Natural killer cell treated with Interleukin-12 subunit alpha and Interleukin-12 subunit beta and Interleukin-15 and Interleukin-18, amount 100 ng/mL, for 72 hours (primary cell): ENCODE results near the gene SGIP1. TPM values are rescaled to one million over a fixed set of nuclear protein-coding genes. Genes with fewer than 3 reads are reported as not detected.

Experiments used
- ATAC-seq, 2 donors: fragments of 150-1000 bp; cut with Tn5 transposase in 1 of 2; sonication (Bioruptor Pico), chemical (Tn5 transposase) in 1 of 2; 2 replicates each; pipeline ENCODE4 v1.10.0; 2021
- DNase-seq: peaks from one replicate; pipeline ENCODE4 v3.0.0; 2022; ENCODE audit warnings: low spot score
- H3K27ac Mint-ChIP-seq, 2 donors: 1 replicate in 1 of 2; 2 replicates in 1 of 2; pipeline ENCODE4 v1.8.0; 2022; ENCODE audit warnings: mixed read lengths in 2 of 2, mild to moderate bottlenecking in 1 of 2, moderate library complexity in 1 of 2
- H3K27me3 Mint-ChIP-seq, 2 donors: 1 replicate in 1 of 2; 2 replicates in 1 of 2; pipeline ENCODE4 v1.8.0; 2022; ENCODE audit warnings: mixed read lengths in 2 of 2
- H3K36me3 Mint-ChIP-seq: one replicate; pipeline ENCODE4 v1.8.0; 2022; ENCODE audit warnings: mixed read lengths
- H3K4me1 Mint-ChIP-seq, 2 donors: 1 replicate in 1 of 2; 2 replicates in 1 of 2; pipeline ENCODE4 v1.8.0; 2022; ENCODE audit warnings: low read depth in 2 of 2, mixed read lengths in 2 of 2, mild to moderate bottlenecking in 1 of 2
- H3K4me3 Mint-ChIP-seq: one replicate; pipeline ENCODE4 v1.8.0; 2022; ENCODE audit warnings: mixed read lengths
- H3K9me3 Mint-ChIP-seq: 2 replicates; pipeline ENCODE4 v1.8.0; 2022; ENCODE audit warnings: mixed read lengths
- total RNA-seq, 2 donors: library from RNA; stranded (reverse); gene quantifications; one replicate each; pipeline ENCODE4 v1.2.3, GENCODE V29; 2022

SGIP1 gene
- total RNA-seq, 2 donors from 2014 or later: not detected

DNA sequence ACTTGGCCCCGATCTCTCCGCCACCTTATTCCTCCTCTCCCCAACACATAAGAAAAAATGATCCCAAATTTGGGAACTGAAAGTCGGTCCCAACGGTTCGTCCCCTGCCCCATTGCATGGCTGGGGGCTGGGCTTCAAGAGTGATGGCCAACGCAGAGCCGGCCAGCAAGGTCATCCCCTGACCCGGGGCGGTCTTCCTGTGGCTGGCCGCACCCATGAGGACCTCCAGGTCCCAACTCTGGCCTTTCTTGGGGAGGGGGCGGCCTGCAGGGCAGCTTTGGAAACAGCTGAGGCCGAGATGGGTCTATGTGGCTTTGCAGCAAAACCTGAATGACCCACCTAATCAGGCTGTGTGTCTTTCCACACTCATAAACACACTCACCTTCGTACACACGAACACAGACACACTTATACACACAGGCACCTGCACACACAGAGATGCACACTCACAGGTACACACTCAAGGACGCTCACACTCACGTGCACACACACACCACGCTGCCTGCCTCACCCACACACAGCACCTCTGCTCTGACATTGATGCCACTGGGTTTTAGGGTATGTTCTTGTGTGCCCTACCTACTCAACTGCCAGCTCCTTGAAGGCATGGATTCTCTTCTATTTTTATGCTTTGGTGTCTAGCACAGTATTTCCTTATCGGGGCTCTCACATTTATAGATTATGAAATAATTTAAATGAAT is 218.9 kb downstream of the SGIP1 start:
- Mint-ChIP-seq H3K9me3 (no peaks in the 10 kb centered on the region), H3K36me3 (no peaks in the 10 kb centered on the region), H3K4me3 (peak overlapping the region; percentile 64), H3K27me3 (peaks cover 38 to 58% of the 10 kb centered on the region in 2 donors), H3K4me1 (peaks cover 9 to 17% of the 10 kb centered on the region in 2 donors), H3K27ac (no peak overlapping the region)
- ATAC-seq (peak in 1 of 2 donors; percentile 36), DNase-seq (no peak)

GRCh38 chr1:66757722-66758240 is 223.8 kb downstream of the SGIP1 start:
- H3K27ac Mint-ChIP-seq: no peak overlapping the region
- no peaks in the 10 kb centered on the region for H3K9me3 Mint-ChIP-seq
- H3K4me1 Mint-ChIP-seq: peaks cover 4% of the 10 kb centered on the region in 2 donors
- DNase-seq (no peak), ATAC-seq (no peak)
- H3K36me3 Mint-ChIP-seq: no peaks in the 10 kb centered on the region
- peaks cover 14 to 23% of the 10 kb centered on the region in 2 donors for H3K27me3 Mint-ChIP-seq
- no peak overlapping the region for H3K4me3 Mint-ChIP-seq

GRCh38 chr1:66758241-66758755 is 224.3 kb downstream of the SGIP1 start:
- H3K4me3 Mint-ChIP-seq: no peak overlapping the region
- no peaks in the 10 kb centered on the region for H3K4me1 Mint-ChIP-seq
- DNase-seq (no peak), ATAC-seq (no peak)
- peaks cover 10 to 18% of the 10 kb centered on the region in 2 donors for H3K27me3 Mint-ChIP-seq
- no peaks in the 10 kb centered on the region for H3K36me3 Mint-ChIP-seq
- no peak overlapping the region for H3K27ac Mint-ChIP-seq
- H3K9me3 Mint-ChIP-seq: no peaks in the 10 kb centered on the region

DNA sequence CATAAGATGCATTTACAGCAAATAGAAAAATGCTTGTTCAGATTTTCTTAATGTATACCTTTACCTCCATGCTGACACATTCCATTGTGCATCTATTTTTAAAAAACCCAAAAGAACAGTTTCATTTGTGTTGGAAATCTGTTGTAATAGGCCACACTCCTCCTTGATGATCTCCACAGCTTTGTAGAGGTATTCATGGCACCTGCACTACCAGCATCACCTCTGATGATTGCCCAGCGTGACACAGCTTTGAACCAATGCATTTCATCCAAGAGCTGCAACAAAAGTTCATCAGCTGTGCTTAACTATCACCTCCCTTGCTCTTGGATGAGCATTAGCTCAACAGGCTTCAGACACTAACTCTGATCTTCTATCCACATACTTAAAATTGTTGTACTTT is 226.6 kb downstream of the SGIP1 start:
- Mint-ChIP-seq H3K27me3 (peaks cover 6 to 17% of the 10 kb centered on the region in 2 donors), H3K27ac (no peak overlapping the region), H3K36me3 (no peaks in the 10 kb centered on the region), H3K4me3 (no peak overlapping the region), H3K4me1 (peaks cover 0 to 3% of the 10 kb centered on the region in 2 donors), H3K9me3 (no peaks in the 10 kb centered on the region)
- DNase-seq: no peak
- no peak for ATAC-seq

DNA sequence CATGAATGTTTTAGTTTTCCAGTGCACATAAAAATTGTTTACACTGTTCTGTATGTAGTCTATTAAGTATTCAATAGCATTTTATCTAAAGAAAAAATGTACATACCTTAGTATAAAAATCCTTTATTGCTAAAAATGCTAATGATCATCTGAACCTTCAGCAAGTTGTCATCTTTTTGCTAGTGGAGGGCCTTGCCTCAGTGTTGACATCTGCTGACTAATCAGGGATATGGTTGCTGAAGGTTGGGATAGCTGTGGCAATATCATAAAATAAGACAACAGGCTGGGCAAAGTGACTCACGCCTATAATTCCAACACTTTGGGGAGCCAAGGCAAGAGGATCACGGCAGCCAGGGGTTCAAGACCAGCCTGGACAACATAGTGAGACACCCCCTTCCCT is 227.3 kb downstream of the SGIP1 start:
- Mint-ChIP-seq H3K27me3 (peaks cover 6 to 16% of the 10 kb centered on the region in 2 donors), H3K4me1 (peaks cover 0 to 6% of the 10 kb centered on the region in 2 donors), H3K4me3 (no peak overlapping the region), H3K36me3 (no peaks in the 10 kb centered on the region), H3K9me3 (no peaks in the 10 kb centered on the region), H3K27ac (no peak overlapping the region)
- DNase-seq: no peak
- ATAC-seq: no peak

GRCh38 chr1:66764994-66765578 is 231.1 kb downstream of the SGIP1 start:
- peaks cover 19 to 20% of the 10 kb centered on the region in 2 donors for H3K4me1 Mint-ChIP-seq
- peaks cover 2 to 6% of the 10 kb centered on the region in 2 donors for H3K27me3 Mint-ChIP-seq
- H3K36me3 Mint-ChIP-seq: no peaks in the 10 kb centered on the region
- DNase-seq: no peak
- no peaks in the 10 kb centered on the region for H3K9me3 Mint-ChIP-seq
- no peak overlapping the region for H3K27ac Mint-ChIP-seq
- ATAC-seq: peak in 1 of 2 donors; percentile 57
- H3K4me3 Mint-ChIP-seq: no peak overlapping the region

DNA sequence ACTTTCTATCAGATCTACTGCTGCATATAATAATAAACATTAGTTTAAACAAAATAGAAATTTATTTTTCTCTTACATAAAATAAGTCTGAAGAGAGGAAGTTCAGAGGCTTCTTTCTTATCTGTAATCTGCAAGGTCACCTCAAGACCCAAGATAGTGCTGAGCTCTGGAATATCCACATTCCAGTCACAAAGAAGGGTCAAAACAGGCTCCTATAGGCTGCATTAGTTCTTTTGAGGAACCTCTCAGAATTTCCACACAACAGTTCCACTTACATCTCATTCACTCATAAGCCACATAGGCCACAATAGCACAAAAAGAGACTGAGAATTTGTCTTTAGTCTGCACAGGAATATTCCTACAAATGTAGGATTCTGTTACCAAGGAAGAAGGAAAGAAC is 233.7 kb downstream of the SGIP1 start:
- Mint-ChIP-seq H3K27ac (no peak overlapping the region), H3K4me1 (peaks cover 25 to 26% of the 10 kb centered on the region in 2 donors), H3K9me3 (no peaks in the 10 kb centered on the region), H3K27me3 (no peaks in the 10 kb centered on the region), H3K36me3 (no peaks in the 10 kb centered on the region), H3K4me3 (no peak overlapping the region)
- ATAC-seq: no peak
- DNase-seq: no peak

- H3K4me1 Mint-ChIP-seq: peaks cover 25 to 26% of the 10 kb centered on the region in 2 donors
- H3K36me3 Mint-ChIP-seq: no peaks in the 10 kb centered on the region
- no peaks in the 10 kb centered on the region for H3K27me3 Mint-ChIP-seq
- ATAC-seq (no peak), DNase-seq (no peak)
- H3K9me3 Mint-ChIP-seq: no peaks in the 10 kb centered on the region
- peak overlapping the region; percentile 23 to 64 for H3K27ac Mint-ChIP-seq
- peak overlapping the region; percentile 47 for H3K4me3 Mint-ChIP-seq
Observed at GRCh38 chr1:66768965-66769364, 235.0 kb downstream of the SGIP1 start.

GRCh38 chr1:66769512-66770229 is 235.7 kb downstream of the SGIP1 start:
- peak overlapping the region; percentile 47 for H3K4me3 Mint-ChIP-seq
- H3K27ac Mint-ChIP-seq: peak overlapping the region; percentile 23 to 64
- H3K4me1 Mint-ChIP-seq: peaks cover 25 to 26% of the 10 kb centered on the region in 2 donors
- DNase-seq: no peak
- peak in 1 of 2 donors; percentile 62 for ATAC-seq
- H3K9me3 Mint-ChIP-seq: no peaks in the 10 kb centered on the region
- H3K36me3 Mint-ChIP-seq: no peaks in the 10 kb centered on the region
- H3K27me3 Mint-ChIP-seq: no peaks in the 10 kb centered on the region

DNA sequence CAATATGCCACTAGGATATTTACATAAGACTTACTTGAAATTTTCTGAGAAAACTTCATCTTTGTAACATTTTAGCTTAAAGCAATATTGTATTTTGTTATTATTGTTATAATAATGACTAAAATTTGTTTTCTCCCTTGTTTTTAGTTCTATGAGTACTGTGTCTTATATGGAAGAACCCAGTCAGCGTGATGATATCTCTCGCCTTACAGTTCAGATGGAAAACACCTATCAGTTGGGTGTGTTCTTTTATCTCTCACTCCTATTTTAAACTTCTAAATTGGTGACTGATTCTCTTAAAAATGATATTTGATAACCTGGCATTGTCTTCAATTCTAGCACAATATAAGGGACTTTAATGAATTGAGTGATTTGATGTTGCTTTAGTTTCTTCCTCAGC is 236.3 kb downstream of the SGIP1 start:
- no peaks in the 10 kb centered on the region for H3K36me3 Mint-ChIP-seq
- H3K4me3 Mint-ChIP-seq: peak overlapping the region; percentile 47
- peak overlapping the region in 1 of 2 donors; percentile 27 for H3K27ac Mint-ChIP-seq
- ATAC-seq: no peak
- no peaks in the 10 kb centered on the region for H3K9me3 Mint-ChIP-seq
- H3K4me1 Mint-ChIP-seq: peaks cover 23 to 25% of the 10 kb centered on the region in 2 donors
- no peaks in the 10 kb centered on the region for H3K27me3 Mint-ChIP-seq
- no peak for DNase-seq

DNA sequence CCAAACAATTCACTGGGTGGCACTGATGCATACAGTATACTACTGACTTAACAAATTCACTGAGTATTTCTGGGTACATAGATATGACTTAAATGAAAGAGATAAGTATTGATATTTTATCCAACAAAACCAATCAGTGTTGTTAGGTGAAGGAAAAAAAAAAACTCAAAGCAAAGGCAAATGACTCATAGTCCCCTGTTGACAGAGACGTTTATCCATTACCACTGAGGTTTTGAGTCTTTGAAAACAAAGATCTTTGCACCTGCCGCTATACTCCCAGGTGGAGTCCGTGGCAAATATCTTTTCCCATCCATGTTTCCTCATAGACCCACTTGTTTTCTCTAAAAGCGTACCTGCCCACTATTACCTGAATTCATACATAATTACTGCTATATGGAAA is 236.7 kb downstream of the SGIP1 start:
- ATAC-seq (no peak), DNase-seq (no peak)
- Mint-ChIP-seq H3K27me3 (peaks cover 3 to 4% of the 10 kb centered on the region in 2 donors), H3K9me3 (no peaks in the 10 kb centered on the region), H3K27ac (peak overlapping the region in 1 of 2 donors; percentile 27), H3K4me3 (peak overlapping the region; percentile 47), H3K4me1 (peaks cover 23 to 25% of the 10 kb centered on the region in 2 donors), H3K36me3 (no peaks in the 10 kb centered on the region)

GRCh38 chr1:66773227-66773626 is 239.3 kb downstream of the SGIP1 start:
- H3K4me3 Mint-ChIP-seq: no peak overlapping the region

DNA sequence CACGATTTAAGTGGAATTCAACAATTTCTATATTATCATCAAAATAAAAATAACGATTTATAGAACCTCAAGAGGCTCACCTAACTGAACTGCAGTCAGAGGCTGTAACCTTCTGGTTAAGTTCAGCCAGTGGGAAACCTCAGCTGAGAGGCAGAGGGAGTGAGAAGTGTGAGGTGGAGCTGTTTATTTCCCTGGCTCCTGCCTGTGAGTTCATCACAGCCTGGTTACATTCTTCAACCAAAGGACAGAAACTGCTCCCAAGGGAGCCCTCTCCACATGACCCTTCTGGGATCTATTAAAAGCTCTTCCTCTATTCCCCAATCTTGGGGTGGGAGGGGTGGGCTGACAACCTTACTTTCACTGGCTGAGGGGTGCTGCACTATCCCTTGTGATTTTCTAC is 240.5 kb downstream of the SGIP1 start:
- Mint-ChIP-seq H3K27me3 (peaks cover 7 to 19% of the 10 kb centered on the region in 2 donors), H3K27ac (no peak overlapping the region), H3K4me3 (no peak overlapping the region), H3K4me1 (peaks cover 9 to 15% of the 10 kb centered on the region in 2 donors), H3K9me3 (no peaks in the 10 kb centered on the region), H3K36me3 (peaks cover under 1% of the 10 kb centered on the region)
- no peak for ATAC-seq
- DNase-seq: no peak

More at GRCh38 chr1:66773227-66773626, 239.3 kb downstream of the SGIP1 start:
- H3K9me3 Mint-ChIP-seq: no peaks in the 10 kb centered on the region
- H3K27me3 Mint-ChIP-seq: peaks cover 5 to 7% of the 10 kb centered on the region in 2 donors
- H3K27ac Mint-ChIP-seq: no peak overlapping the region
- no peaks in the 10 kb centered on the region for H3K36me3 Mint-ChIP-seq
- ATAC-seq (no peak), DNase-seq (no peak)
- peaks cover 17 to 21% of the 10 kb centered on the region in 2 donors for H3K4me1 Mint-ChIP-seq
